IPS-18a (cell line): ENCODE data around the gene KLK12.
"Not testable (repeated sequence)": the region's sequence is repeated elsewhere in the genome, so short reads cannot be mapped to it uniquely, and the experiment has no call there.

Experiments used
- H3K27ac ChIP-seq: one replicate; pipeline ENCODE4 v1.5.1; 2013; ENCODE audit warnings: low read length
- H3K27me3 ChIP-seq: one replicate; pipeline ENCODE4 v1.6.1; 2013; ENCODE audit warnings: mild to moderate bottlenecking, low read length; ENCODE audit not compliant: control insufficient read depth, insufficient read depth
- H3K36me3 ChIP-seq: one replicate; pipeline ENCODE4 v1.6.1; 2013; ENCODE audit warnings: low read depth, low read length; ENCODE audit not compliant: control insufficient read depth
- H3K4me1 ChIP-seq: one replicate; pipeline ENCODE4 v1.6.1; 2013; ENCODE audit warnings: low read depth, low read length; ENCODE audit not compliant: control insufficient read depth
- H3K4me3 ChIP-seq: one replicate; pipeline ENCODE4 v1.5.1; 2013; ENCODE audit warnings: low read length
- H3K9ac ChIP-seq: one replicate; pipeline ENCODE4 v1.6.1; 2013; ENCODE audit warnings: mild to moderate bottlenecking, low read length, moderate library complexity
- H3K9me3 ChIP-seq: one replicate; pipeline ENCODE4 v1.6.1; 2013; ENCODE audit warnings: low read depth, low read length; ENCODE audit not compliant: control insufficient read depth

KLK12 gene

DNA sequence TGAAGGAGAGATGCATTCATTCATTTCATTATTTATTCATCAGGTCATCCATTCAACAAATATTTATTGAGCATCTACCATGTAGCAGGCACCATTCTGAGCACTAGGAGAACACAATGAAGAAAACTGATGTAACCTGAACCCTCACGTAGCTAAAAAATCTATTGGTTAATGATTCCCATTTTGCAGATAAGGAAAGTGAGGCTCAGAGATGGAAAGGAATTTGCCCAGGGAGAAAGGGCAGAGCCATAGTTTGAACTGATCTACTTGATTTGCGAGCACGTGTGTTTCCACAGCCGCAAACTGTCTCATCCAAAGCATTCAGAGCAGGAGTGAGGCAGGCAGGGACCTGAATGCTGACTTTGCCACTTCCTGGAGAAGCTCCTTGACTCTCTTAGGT lies 36.1 kb downstream of the KLK12 start:
- no peaks in the 10 kb centered on the region for H3K36me3 ChIP-seq

GRCh38 chr19:50998061-50998460 lies 36.7 kb downstream of the KLK12 start:
- Histone ChIP-seq H3K9ac (no peak overlapping the region), H3K4me3 (no peak overlapping the region), H3K4me1 (no peaks in the 10 kb centered on the region), H3K9me3 (no peaks in the 10 kb centered on the region), H3K27me3 (no peaks in the 10 kb centered on the region), H3K36me3 (no peaks in the 10 kb centered on the region), H3K27ac (no peak overlapping the region)

More for the DNA sequence above, 36.1 kb downstream of the KLK12 start:
- no peak overlapping the region for H3K27ac ChIP-seq
- no peaks in the 10 kb centered on the region for H3K27me3 ChIP-seq
- no peaks in the 10 kb centered on the region for H3K4me1 ChIP-seq
- no peaks in the 10 kb centered on the region for H3K9me3 ChIP-seq
- no peak overlapping the region for H3K4me3 ChIP-seq
- H3K9ac ChIP-seq: no peak overlapping the region

GRCh38 chr19:50994129-50994528 lies 40.7 kb downstream of the KLK12 start:
- no peak overlapping the region for H3K4me3 ChIP-seq
- H3K36me3 ChIP-seq: no peaks in the 10 kb centered on the region
- H3K4me1 ChIP-seq: no peaks in the 10 kb centered on the region
- no peaks in the 10 kb centered on the region for H3K27me3 ChIP-seq
- H3K9ac ChIP-seq: no peak overlapping the region
- H3K9me3 ChIP-seq: no peaks in the 10 kb centered on the region
- H3K27ac ChIP-seq: no peak overlapping the region

DNA sequence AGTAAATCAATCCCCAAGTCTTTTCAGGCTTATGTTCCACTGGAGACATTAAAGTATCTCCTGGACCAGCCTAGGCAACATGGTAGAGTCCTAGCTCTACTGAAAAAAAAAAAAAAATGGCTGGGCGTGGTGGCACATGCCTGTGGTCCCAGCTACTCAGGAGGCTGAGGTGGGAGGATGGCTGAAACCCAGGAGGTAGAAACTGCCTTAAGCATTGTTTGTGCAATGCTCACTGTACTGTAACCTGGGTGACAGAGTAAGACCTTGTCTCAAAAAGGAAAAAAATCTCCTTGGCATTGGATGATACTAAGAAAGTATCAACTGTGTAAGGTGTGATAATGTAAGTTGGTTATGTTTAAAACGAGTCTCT lies 42.2 kb downstream of the KLK12 start:
- Histone ChIP-seq H3K9ac (no peak overlapping the region), H3K36me3 (no peaks in the 10 kb centered on the region), H3K4me3 (no peak overlapping the region), H3K27me3 (no peaks in the 10 kb centered on the region), H3K27ac (no peak overlapping the region), H3K4me1 (no peaks in the 10 kb centered on the region), H3K9me3 (no peaks in the 10 kb centered on the region)

GRCh38 chr19:50984416-50984815 lies 50.4 kb downstream of the KLK12 start:
- not testable (repeated sequence) for H3K27ac ChIP-seq, H3K36me3 ChIP-seq, H3K4me3 ChIP-seq, H3K9me3 ChIP-seq, H3K27me3 ChIP-seq, H3K4me1 ChIP-seq, H3K9ac ChIP-seq

DNA sequence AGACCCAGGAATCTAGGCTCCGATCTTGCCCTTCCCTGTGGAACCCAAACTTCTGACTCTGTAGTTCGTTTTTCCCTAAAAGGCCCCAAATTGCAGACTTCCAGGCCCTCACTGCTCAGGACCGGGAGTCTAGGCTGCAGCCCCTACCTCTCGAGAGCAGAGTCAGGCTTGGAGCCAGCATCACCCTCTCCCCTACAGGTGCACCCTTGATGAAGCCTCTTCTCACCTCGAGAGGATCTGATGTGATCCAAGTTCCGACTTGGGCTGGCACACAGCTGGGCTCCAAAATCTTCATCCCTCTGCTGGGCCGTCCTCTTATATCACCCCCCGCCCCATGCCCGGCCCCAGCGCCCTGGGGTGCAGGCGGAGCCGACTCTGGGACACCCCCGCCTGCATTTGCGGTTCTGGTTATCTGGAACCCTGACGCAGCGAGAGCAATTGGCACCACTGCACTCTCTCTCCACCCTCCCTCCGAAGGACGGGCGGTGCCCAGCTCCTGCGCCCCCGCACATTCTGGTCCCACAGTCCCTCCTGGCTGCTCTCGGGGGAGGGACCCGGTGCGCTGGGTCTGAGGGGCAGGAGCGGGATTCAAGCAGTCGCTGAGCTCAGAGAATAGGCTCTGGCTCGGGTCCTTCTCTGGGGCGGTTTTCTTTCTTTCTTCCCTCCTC lies 51.0 kb downstream of the KLK12 start, which contains the start of gene KLK7:
Gene KLK7 (minus strand): TSS at position 293 of the 668 bp plus-strand sequence. CDS start 1,518 bp downstream, outside the sequence.
- H3K27ac ChIP-seq: no peak within 1 kb of the TSS
- no peak within 1 kb of the TSS for H3K9ac ChIP-seq
- H3K36me3 ChIP-seq: no peaks in the 10 kb centered on the region
- no peak within 1 kb of the TSS for H3K4me3 ChIP-seq
- peaks cover 5% of the 10 kb centered on the region for H3K4me1 ChIP-seq
- H3K27me3 ChIP-seq: peaks cover 8% of the 10 kb centered on the region
- H3K9me3 ChIP-seq: no peaks in the 10 kb centered on the region

DNA sequence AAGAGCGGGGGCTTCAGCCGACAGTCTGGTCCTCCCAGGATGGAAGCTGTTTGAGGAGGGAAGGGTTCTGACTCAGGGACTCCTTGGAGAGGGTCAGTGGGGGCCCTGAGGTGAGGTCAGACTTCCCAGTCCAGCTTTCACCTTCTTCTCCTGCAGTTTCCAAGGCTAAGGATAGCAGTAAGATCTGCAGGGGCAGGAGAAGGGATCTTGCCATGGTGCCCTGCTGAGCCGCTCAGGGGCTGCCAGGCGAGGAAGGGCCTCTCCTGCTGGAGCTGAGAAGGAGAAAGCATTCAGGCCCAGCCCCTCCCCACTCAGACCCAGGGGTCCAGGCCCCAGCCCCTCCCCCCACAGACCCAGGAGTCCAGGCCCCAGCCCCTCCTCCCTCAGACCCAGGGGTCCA lies 52.6 kb downstream of the KLK12 start:
- Histone ChIP-seq H3K36me3 (no peaks in the 10 kb centered on the region), H3K27ac (no peak overlapping the region), H3K27me3 (peaks cover 5% of the 10 kb centered on the region), H3K9me3 (no peaks in the 10 kb centered on the region), H3K4me1 (peaks cover 10% of the 10 kb centered on the region), H3K4me3 (no peak overlapping the region), H3K9ac (no peak overlapping the region)

DNA sequence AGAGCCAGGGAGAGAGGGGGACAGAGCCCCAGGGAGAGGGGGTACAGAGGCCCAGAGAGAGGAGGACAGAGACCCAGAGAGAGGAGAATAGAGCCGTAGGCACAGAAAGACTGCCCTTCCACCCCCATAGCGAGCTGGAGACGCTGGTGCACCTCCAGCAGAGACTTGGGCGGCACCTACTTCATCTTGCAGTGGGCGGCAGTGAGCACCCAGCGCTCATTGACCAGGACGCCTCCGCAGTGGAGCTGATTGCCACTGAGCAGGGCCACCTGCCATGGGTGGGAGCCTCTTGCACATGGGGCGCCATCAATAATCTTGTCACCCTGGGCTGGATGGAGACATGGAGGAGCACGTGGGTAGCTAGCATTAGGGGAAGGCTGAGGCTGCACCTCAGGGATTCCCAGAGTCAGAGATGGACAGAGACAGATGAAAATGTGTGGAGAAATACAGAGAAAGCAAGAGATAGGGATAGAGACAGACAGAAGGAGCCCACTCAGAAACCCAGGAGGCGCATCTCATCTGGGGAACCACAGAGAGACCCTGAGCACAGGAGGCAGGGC lies 53.1 kb downstream of the KLK12 start:
- Histone ChIP-seq H3K4me1 (peaks cover 10% of the 10 kb centered on the region), H3K4me3 (no peak overlapping the region), H3K36me3 (no peaks in the 10 kb centered on the region), H3K9me3 (no peaks in the 10 kb centered on the region), H3K27ac (no peak overlapping the region), H3K9ac (no peak overlapping the region), H3K27me3 (peaks cover 3% of the 10 kb centered on the region)

- Histone ChIP-seq H3K9ac (no peak overlapping the region), H3K27me3 (peaks cover 3% of the 10 kb centered on the region), H3K27ac (no peak overlapping the region), H3K36me3 (no peaks in the 10 kb centered on the region), H3K9me3 (no peaks in the 10 kb centered on the region), H3K4me1 (peaks cover 10% of the 10 kb centered on the region), H3K4me3 (no peak overlapping the region)
Measured at GRCh38 chr19:50980208-50980607, 54.6 kb downstream of the KLK12 start.

DNA sequence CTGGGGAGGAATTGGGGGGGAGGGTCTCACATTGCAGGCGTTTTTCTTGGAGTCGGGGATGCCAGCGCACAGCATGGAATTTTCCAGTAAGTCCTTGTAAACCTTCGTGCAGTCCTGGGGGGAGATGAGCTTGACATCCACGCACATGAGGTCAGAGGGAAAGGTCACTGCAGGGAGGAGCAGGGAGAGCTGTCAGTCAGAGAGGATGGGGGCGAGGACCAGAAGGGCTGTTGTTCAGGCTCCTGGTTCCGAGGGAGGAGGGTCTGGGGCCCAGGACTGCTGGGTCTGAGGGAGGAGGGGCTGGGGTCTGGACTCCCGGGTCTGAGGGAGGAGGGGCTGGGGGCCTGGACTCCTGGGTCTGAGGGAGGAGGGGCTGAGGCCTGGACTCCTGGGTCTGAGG lies 55.0 kb downstream of the KLK12 start:
- Histone ChIP-seq H3K4me1 (peaks cover 10% of the 10 kb centered on the region), H3K4me3 (no peak overlapping the region), H3K9ac (no peak overlapping the region), H3K9me3 (no peaks in the 10 kb centered on the region), H3K27me3 (peaks cover 3% of the 10 kb centered on the region), H3K27ac (no peak overlapping the region), H3K36me3 (no peaks in the 10 kb centered on the region)
